H1 (cell line): Measurements from ENCODE around the gene C9orf152. TPM values are rescaled to one million over a fixed set of nuclear protein-coding genes. Genes with fewer than 3 reads are reported as not detected.

Source experiments
- CEBPB ChIP-seq: IDR thresholded peaks from 2 replicates; pipeline ENCODE4 v1.6.1; 2012; ENCODE audit warnings: low read depth, low read length
- GTF2F1 ChIP-seq: IDR thresholded peaks from 2 replicates; pipeline ENCODE4 v1.6.1; 2012; ENCODE audit warnings: low read depth, low read length, improper control_type of control experiment, borderline replicate concordance
- HDAC2 ChIP-seq, 2 experiments: fragments of 300-600 bp in 1 of 2; sonication (generic) in 1 of 2; IDR thresholded peaks; 2 replicates each; pipeline ENCODE4 v1.6.1; 2011 to 2012; ENCODE audit warnings: low read depth in 2 of 2, low read length in 2 of 2, mild to moderate bottlenecking in 2 of 2, moderate library complexity in 2 of 2, borderline replicate concordance in 1 of 2, inconsistent platforms in 1 of 2
- JUN ChIP-seq: IDR thresholded peaks from 2 replicates; pipeline ENCODE4 v1.6.1; 2011; ENCODE audit warnings: low read depth, mild to moderate bottlenecking, improper control_type of control experiment, low read length
- NANOG ChIP-seq: IDR thresholded peaks from 2 replicates; pipeline ENCODE4 v1.6.1; 2011; ENCODE audit warnings: low read length, low read depth, mild to moderate bottlenecking, inconsistent platforms; ENCODE audit not compliant: insufficient read depth, poor library complexity, severe bottlenecking
- PHF8 ChIP-seq: fragments of 200-600 bp; sonication (generic); conservative IDR thresholded peaks from 2 replicates; pipeline ENCODE4 v1.7.1; 2012; ENCODE audit warnings: low read depth, mild to moderate bottlenecking, inconsistent platforms, low read length, moderate library complexity
- POLR2A ChIP-seq, 2 experiments: IDR thresholded peaks; 1 replicate in 1 of 2; 2 replicates in 1 of 2; pipeline ENCODE4 v1.6.1; 2011; ENCODE audit warnings: low read depth in 2 of 2, low read length in 2 of 2, mild to moderate bottlenecking in 2 of 2; ENCODE audit errors: control extremely low read depth in 1 of 2
- POLR2AphosphoS5 ChIP-seq: IDR thresholded peaks from 2 replicates; pipeline ENCODE4 v1.6.1; 2011; ENCODE audit warnings: low read depth, low read length
- RFX5 ChIP-seq: IDR thresholded peaks from 2 replicates; pipeline ENCODE4 v1.6.1; 2011; ENCODE audit warnings: low read depth, low read length, improper control_type of control experiment, borderline replicate concordance
- SIN3A ChIP-seq, 2 experiments: IDR thresholded peaks in 1 of 2; conservative IDR thresholded peaks in 1 of 2; 2 replicates each; pipeline ENCODE4 v1.6.1; 2011 to 2012; ENCODE audit warnings: low read length in 2 of 2, improper control_type of control experiment in 1 of 2, low read depth in 1 of 2, mild to moderate bottlenecking in 1 of 2
- SP4 ChIP-seq: IDR thresholded peaks from 2 replicates; pipeline ENCODE4 v1.6.1; 2012; ENCODE audit warnings: low read length, inconsistent platforms
- USF2 ChIP-seq: IDR thresholded peaks from 2 replicates; pipeline ENCODE4 v1.6.1; 2011; ENCODE audit warnings: low read length, improper control_type of control experiment
- polyA plus RNA-seq, 7 experiments: library from polyadenylated mRNA; depleted of rRNA in 3 of 7; stranded (reverse) in 5 of 7; unstranded in 2 of 7; fragments of >200 nt in 5 of 7; fragments of 200-250 nt in 2 of 7; gene quantifications; 1 replicate in 5 of 7; 2 replicates in 1 of 7; 4 replicates in 1 of 7; pipeline versions ENCODE4 v1.2.1 to v1.2.3, GENCODE V29; 2011 to 2013; ENCODE audit warnings: missing spikeins in 2 of 7, mixed read lengths in 2 of 7
- total RNA-seq: library from RNA; stranded (reverse); fragmentation: NEBNext Ultra II Directional; extraction: Animal tissue kit (Norgen Biotek cat#: 25700); gene quantifications from 2 replicates; pipeline ENCODE4 v1.2.1, GENCODE V29; 2021

The C9orf152 gene
- total and polyA plus RNA-seq, 2 of the 8 experiments (the other 6 are each of a cell fraction or from before 2014, with no cell fraction given) = not detected

- TF ChIP-seq NANOG (no peak), JUN (no peak), SP4 (no peak), USF2 (no peak), SIN3A (conservative IDR thresholded peaks at IDR 0.05 in 1 of 2, IDR thresholded peaks at IDR 0.05 in 1 of 2; ENCODE audit: low read depth in 1 of 2, low read length in 2 of 2) (peak in 1 of 2 experiments; percentile 15; a peak in 1 of 4 replicates), HDAC2 (IDR thresholded peaks at IDR 0.05; ENCODE audit: borderline replicate concordance in 1 of 2, low read depth in 2 of 2, low read length in 2 of 2) (peak in 1 of 2 experiments; percentile 24; a peak in 1 of 4 replicates), POLR2AphosphoS5 (peak; percentile 90), PHF8 (peak; percentile 92), CEBPB (no peak), RFX5 (no peak), POLR2A (IDR thresholded peaks at IDR 0.05; ENCODE audit: control extremely low read depth in 1 of 2, low read depth in 2 of 2, low read length in 2 of 2) (peak; percentile 79 to 91), GTF2F1 (no peak)
These were observed 48.6 kb upstream of the C9orf152 start, which contains the start of gene TXN (continued) for GRCh38 chr9:110256380-110257096.
